Cerebellar nuclear complex (tissue), 1 donor: ENCODE data around the gene MSMB.

Source experiments
- DNase-seq, 2 experiments: peaks; one replicate each; lab custom pipeline; 2025; lab: John Stamatoyannopoulos, UW

MSMB gene

GRCh38 chr10:46033602-46034011 lies 12.5 kb downstream of the MSMB start:
- no peak for DNase-seq

- DNase-seq = no peak
These were observed 14.2 kb downstream of the MSMB start for GRCh38 chr10:46031648-46032532.

- DNase-seq = peak; percentile 77 to 90
These were observed 15.8 kb downstream of the MSMB start, which contains the start of gene NCOA4 for GRCh38 chr10:46030091-46030937. TSS of gene NCOA4 (minus strand) at chr10:46030623. CDS start at chr10:46016680, 13,943 bp downstream.

GRCh38 chr10:46029461-46030030 lies 16.5 kb downstream of the MSMB start:
- no peak for DNase-seq

- no peak for DNase-seq
These were observed 17.2 kb downstream of the MSMB start for GRCh38 chr10:46028584-46029460.

GRCh38 chr10:46026106-46026505 lies 20.0 kb downstream of the MSMB start:
- no peak for DNase-seq

- no peak for DNase-seq
These were observed 20.7 kb downstream of the MSMB start for GRCh38 chr10:46025406-46025805.

- no peak for DNase-seq
These were observed 21.1 kb downstream of the MSMB start for GRCh38 chr10:46024948-46025347.

GRCh38 chr10:46022978-46023702 lies 22.9 kb downstream of the MSMB start:
- DNase-seq = no peak

GRCh38 chr10:46020344-46020657 lies 25.8 kb downstream of the MSMB start:
- no peak for DNase-seq

- no peak for DNase-seq
These were observed 26.3 kb downstream of the MSMB start for GRCh38 chr10:46019569-46020343.

- no peak for DNase-seq
These were observed 26.9 kb downstream of the MSMB start for GRCh38 chr10:46019177-46019528.

- DNase-seq = no peak
These were observed 27.5 kb downstream of the MSMB start for GRCh38 chr10:46018453-46019176.

GRCh38 chr10:46017733-46018132 lies 28.3 kb downstream of the MSMB start:
- no peak for DNase-seq

- DNase-seq = no peak
These were observed 29.3 kb downstream of the MSMB start for GRCh38 chr10:46016811-46017210.

- DNase-seq = no peak
These were observed 29.9 kb downstream of the MSMB start for GRCh38 chr10:46016190-46016589.

GRCh38 chr10:46014683-46015405 lies 31.2 kb downstream of the MSMB start:
- no peak for DNase-seq

GRCh38 chr10:46014206-46014605 lies 31.9 kb downstream of the MSMB start:
- DNase-seq = no peak

GRCh38 chr10:46012746-46013145 lies 33.3 kb downstream of the MSMB start:
- no peak for DNase-seq
